K562 (cell line): ENCODE data around the gene ACP5. TPM values are rescaled to one million over a fixed set of nuclear protein-coding genes. Genes with fewer than 3 reads are reported as not detected.

ENCODE experiments used
- CCAR2 ChIP-seq: fragments of 200-400 bp; formaldehyde crosslinking; IDR thresholded peaks from 2 replicates; pipeline ENCODE4 v1.6.1; 2017; ENCODE audit warnings: mild to moderate bottlenecking, low read depth, low read length
- EP300 ChIP-seq: IDR thresholded peaks from 2 replicates; pipeline ENCODE4 v1.6.1; 2012; ENCODE audit warnings: low read length, improper control_type of control experiment
- GABPA ChIP-seq: fragments of 200-800 bp; sonication (Bioruptor generic); conservative IDR thresholded peaks from 2 replicates; pipeline ENCODE4 v1.6.1; 2016; ENCODE audit warnings: low read depth, missing genetic modification characterization, missing compliant biosample characterization
- HLTF ChIP-seq: fragments of 450-650 bp; IDR thresholded peaks from 2 replicates; pipeline ENCODE4 v1.6.1; 2016
- HNRNPUL1 ChIP-seq: fragments of 200-400 bp; formaldehyde crosslinking; IDR thresholded peaks from 2 replicates; pipeline ENCODE4 v1.6.1; 2017; ENCODE audit warnings: low read length
- NR1H2 ChIP-seq: sonication (generic); formaldehyde crosslinking; IDR thresholded peaks from 2 replicates; pipeline ENCODE4 v1.4.0; 2020; ENCODE audit warnings: mild to moderate bottlenecking, missing genetic modification reagents
- PHB2 ChIP-seq: fragments of 450-650 bp; IDR thresholded peaks from 2 replicates; pipeline ENCODE4 v1.6.1; 2017; ENCODE audit warnings: low read depth
- RFX1 ChIP-seq: fragments of 450-650 bp; IDR thresholded peaks from 2 replicates; pipeline ENCODE4 v1.6.1; 2016; ENCODE audit warnings: mild to moderate bottlenecking, moderate library complexity
- SAFB2 ChIP-seq: fragments of 200-400 bp; formaldehyde crosslinking; IDR thresholded peaks from 2 replicates; pipeline ENCODE4 v1.6.1; 2018; ENCODE audit warnings: borderline replicate concordance, low read length, low read depth, moderate library complexity; ENCODE audit not compliant: severe bottlenecking
- TBL1XR1 ChIP-seq, 2 experiments: IDR thresholded peaks; 2 replicates each; pipeline ENCODE4 v1.6.1; 2012; ENCODE audit warnings: improper control_type of control experiment in 2 of 2, low read length in 2 of 2, mild to moderate bottlenecking in 1 of 2
- TEAD2 ChIP-seq: fragments of 450-650 bp; IDR thresholded peaks from 2 replicates; pipeline ENCODE4 v1.6.1; 2016; ENCODE audit warnings: missing genetic modification characterization, control low read depth, missing compliant biosample characterization
- TOE1 ChIP-seq, 2 experiments: fragments of 450-650 bp in 1 of 2; sonication (generic) in 1 of 2; formaldehyde crosslinking in 1 of 2; IDR thresholded peaks; 2 replicates each; pipeline versions ENCODE4 v1.7.1 to v1.8.0; 2016 to 2022; ENCODE audit warnings: borderline replicate concordance in 2 of 2, mild to moderate bottlenecking in 2 of 2, antibody characterized with exemption in 1 of 2, inconsistent platforms in 1 of 2, low read depth in 1 of 2, missing genetic modification reagents in 1 of 2, moderate library complexity in 1 of 2
- ZNF232 ChIP-seq: sonication (generic); formaldehyde crosslinking; IDR thresholded peaks from 2 replicates; pipeline ENCODE4 v1.8.0; 2022; ENCODE audit warnings: mild to moderate bottlenecking, missing genetic modification reagents
- ZNF274 ChIP-seq: IDR thresholded peaks from 2 replicates; pipeline ENCODE4 v1.6.1; 2011; ENCODE audit warnings: low read depth, mild to moderate bottlenecking, low read length, moderate library complexity, borderline replicate concordance
- polyA plus RNA-seq, 8 experiments: library from polyadenylated mRNA; depleted of rRNA in 4 of 8; stranded (reverse) in 5 of 8; unstranded in 3 of 8; fragments of >200 nt; fragmentation: Nextera tagmentation in 2 of 8; fragmentation: Illumina TruSeq in 1 of 8; extraction: Ambion mirVana in 2 of 8; extraction: Trizol in 1 of 8; gene quantifications; 2 replicates each; pipeline versions ENCODE4 v1.2.1 to v1.2.3, GENCODE V29; 2011 to 2014; ENCODE audit warnings: inconsistent platforms in 1 of 8, missing spikeins in 1 of 8
- total RNA-seq, 7 experiments: library from RNA; depleted of rRNA in 6 of 7; stranded (reverse); fragments of >200 nt in 6 of 7; fragmentation: Illumina TruSeq in 2 of 7; extraction: Trizol in 2 of 7; gene quantifications; 2 replicates each; pipeline versions ENCODE4 v1.2.1 to v1.2.3, GENCODE V29; 2011 to 2021; ENCODE audit warnings: low replicate concordance in 1 of 7
- TF ChIP-seq, protein P1 (sequence below): fragments of 250-450 bp; sonication (Bioruptor Pico); IDR thresholded peaks from 2 replicates; pipeline ENCODE4 v1.9.0; 2021; ENCODE audit warnings: mild to moderate bottlenecking
- TF ChIP-seq, protein P2 (sequence below): sonication (generic); formaldehyde crosslinking; IDR thresholded peaks from 2 replicates; pipeline ENCODE4 v1.8.0; 2023; ENCODE audit warnings: mild to moderate bottlenecking, missing genetic modification reagents
- TF ChIP-seq, protein P3 (sequence below): fragments of 250-450 bp; sonication (Bioruptor Pico); IDR thresholded peaks from 2 replicates; pipeline ENCODE4 v1.8.0; 2021; ENCODE audit warnings: mild to moderate bottlenecking, moderate library complexity
- TF ChIP-seq, protein P4 (sequence below): sonication (generic); formaldehyde crosslinking; IDR thresholded peaks from 2 replicates; pipeline ENCODE4 v1.8.0; 2023; ENCODE audit warnings: mild to moderate bottlenecking, missing genetic modification reagents
- TF ChIP-seq, protein P5 (sequence below): sonication (generic); formaldehyde crosslinking; IDR thresholded peaks from 2 replicates; pipeline ENCODE4 v1.9.0; 2022; ENCODE audit warnings: mild to moderate bottlenecking, missing genetic modification reagents

Gene ACP5
- total and polyA plus RNA-seq, 9 of the 15 experiments (the other 6 are each of a cell fraction or from before 2014, with no cell fraction given), result 0.06 to 1.1 (median 0.31) TPM; not detected in 1

DNA sequence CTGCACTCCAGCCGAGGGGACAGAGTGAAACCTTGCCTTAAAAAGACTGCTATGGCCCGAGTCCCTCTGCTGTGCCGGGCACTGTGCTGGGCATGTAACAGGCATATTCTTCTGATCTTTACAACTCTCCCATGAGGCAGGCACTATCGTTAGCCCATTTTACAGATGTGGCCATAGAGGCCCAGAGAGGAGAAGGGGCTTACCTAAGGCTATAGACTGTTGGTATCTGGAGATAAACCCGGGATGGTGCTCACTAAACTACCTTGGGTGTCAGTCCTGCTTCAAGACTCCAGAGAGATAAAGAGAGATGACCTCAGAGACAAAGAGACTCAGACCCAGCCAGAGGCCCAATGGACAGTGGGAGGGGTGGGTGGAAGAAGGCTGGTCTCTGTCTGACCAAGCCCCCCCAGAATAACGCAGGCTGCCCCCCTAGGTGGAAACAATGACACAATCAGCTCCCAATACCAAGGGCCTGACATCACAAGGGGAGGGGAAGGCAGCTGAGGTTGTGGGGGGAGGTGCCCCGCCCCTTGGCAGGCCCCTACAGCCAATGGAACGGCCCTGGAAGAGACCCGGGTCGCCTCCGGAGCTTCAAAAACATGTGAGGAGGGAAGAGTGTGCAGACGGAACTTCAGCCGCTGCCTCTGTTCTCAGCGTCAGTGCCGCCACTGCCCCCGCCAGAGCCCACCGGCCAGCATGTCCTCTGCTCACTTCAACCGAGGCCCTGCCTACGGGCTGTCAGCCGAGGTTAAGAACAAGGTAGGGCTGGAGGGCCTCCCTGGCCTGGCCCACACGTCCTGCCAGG lies 39.0 kb downstream of the ACP5 start, which contains the start of gene CNN1 (continued):
- no peak for TF ChIP-seq TOE1 (IDR thresholded peaks at IDR 0.05; ENCODE audit: borderline replicate concordance)
- no peak for TF ChIP-seq TOE1 (CRISPR knock-in tag; IDR thresholded peaks at IDR 0.05; ENCODE audit: borderline replicate concordance, low read depth)
- TF ChIP-seq HNRNPUL1, result no peak
- TF ChIP-seq, protein P1, sequence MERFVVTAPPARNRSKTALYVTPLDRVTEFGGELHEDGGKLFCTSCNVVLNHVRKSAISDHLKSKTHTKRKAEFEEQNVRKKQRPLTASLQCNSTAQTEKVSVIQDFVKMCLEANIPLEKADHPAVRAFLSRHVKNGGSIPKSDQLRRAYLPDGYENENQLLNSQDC, result no peak
- TF ChIP-seq, protein P2, sequence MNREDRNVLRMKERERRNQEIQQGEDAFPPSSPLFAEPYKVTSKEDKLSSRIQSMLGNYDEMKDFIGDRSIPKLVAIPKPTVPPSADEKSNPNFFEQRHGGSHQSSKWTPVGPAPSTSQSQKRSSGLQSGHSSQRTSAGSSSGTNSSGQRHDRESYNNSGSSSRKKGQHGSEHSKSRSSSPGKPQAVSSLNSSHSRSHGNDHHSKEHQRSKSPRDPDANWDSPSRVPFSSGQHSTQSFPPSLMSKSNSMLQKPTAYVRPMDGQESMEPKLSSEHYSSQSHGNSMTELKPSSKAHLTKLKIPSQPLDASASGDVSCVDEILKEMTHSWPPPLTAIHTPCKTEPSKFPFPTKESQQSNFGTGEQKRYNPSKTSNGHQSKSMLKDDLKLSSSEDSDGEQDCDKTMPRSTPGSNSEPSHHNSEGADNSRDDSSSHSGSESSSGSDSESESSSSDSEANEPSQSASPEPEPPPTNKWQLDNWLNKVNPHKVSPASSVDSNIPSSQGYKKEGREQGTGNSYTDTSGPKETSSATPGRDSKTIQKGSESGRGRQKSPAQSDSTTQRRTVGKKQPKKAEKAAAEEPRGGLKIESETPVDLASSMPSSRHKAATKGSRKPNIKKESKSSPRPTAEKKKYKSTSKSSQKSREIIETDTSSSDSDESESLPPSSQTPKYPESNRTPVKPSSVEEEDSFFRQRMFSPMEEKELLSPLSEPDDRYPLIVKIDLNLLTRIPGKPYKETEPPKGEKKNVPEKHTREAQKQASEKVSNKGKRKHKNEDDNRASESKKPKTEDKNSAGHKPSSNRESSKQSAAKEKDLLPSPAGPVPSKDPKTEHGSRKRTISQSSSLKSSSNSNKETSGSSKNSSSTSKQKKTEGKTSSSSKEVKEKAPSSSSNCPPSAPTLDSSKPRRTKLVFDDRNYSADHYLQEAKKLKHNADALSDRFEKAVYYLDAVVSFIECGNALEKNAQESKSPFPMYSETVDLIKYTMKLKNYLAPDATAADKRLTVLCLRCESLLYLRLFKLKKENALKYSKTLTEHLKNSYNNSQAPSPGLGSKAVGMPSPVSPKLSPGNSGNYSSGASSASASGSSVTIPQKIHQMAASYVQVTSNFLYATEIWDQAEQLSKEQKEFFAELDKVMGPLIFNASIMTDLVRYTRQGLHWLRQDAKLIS (CRISPR knock-in tag), result no peak
- TF ChIP-seq, protein P3, sequence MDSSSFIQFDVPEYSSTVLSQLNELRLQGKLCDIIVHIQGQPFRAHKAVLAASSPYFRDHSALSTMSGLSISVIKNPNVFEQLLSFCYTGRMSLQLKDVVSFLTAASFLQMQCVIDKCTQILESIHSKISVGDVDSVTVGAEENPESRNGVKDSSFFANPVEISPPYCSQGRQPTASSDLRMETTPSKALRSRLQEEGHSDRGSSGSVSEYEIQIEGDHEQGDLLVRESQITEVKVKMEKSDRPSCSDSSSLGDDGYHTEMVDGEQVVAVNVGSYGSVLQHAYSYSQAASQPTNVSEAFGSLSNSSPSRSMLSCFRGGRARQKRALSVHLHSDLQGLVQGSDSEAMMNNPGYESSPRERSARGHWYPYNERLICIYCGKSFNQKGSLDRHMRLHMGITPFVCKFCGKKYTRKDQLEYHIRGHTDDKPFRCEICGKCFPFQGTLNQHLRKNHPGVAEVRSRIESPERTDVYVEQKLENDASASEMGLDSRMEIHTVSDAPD (CRISPR knock-in tag), result no peak
- no peak for TF ChIP-seq ZNF274
- TF ChIP-seq EP300, result no peak
- no peak for TF ChIP-seq TBL1XR1 (IDR thresholded peaks at IDR 0.05; ENCODE audit: low read length in 2 of 2)
- no peak for TF ChIP-seq HLTF
- no peak for TF ChIP-seq NR1H2
- no peak for TF ChIP-seq CCAR2
- TF ChIP-seq, protein P4, sequence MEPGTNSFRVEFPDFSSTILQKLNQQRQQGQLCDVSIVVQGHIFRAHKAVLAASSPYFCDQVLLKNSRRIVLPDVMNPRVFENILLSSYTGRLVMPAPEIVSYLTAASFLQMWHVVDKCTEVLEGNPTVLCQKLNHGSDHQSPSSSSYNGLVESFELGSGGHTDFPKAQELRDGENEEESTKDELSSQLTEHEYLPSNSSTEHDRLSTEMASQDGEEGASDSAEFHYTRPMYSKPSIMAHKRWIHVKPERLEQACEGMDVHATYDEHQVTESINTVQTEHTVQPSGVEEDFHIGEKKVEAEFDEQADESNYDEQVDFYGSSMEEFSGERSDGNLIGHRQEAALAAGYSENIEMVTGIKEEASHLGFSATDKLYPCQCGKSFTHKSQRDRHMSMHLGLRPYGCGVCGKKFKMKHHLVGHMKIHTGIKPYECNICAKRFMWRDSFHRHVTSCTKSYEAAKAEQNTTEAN (CRISPR knock-in tag), result no peak
- TF ChIP-seq, protein P5, sequence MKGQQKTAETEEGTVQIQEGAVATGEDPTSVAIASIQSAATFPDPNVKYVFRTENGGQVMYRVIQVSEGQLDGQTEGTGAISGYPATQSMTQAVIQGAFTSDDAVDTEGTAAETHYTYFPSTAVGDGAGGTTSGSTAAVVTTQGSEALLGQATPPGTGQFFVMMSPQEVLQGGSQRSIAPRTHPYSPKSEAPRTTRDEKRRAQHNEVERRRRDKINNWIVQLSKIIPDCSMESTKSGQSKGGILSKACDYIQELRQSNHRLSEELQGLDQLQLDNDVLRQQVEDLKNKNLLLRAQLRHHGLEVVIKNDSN (CRISPR knock-in tag), result no peak
- TF ChIP-seq PHB2, result no peak
- no peak for TF ChIP-seq GABPA
- TF ChIP-seq ZNF232, result no peak
- no peak for TF ChIP-seq TEAD2
- TF ChIP-seq SAFB2, result no peak
- TF ChIP-seq RFX1, result no peak
